OCI-LY7 (cell line): Measurements from ENCODE around the gene XIST. TPM values are rescaled to one million over a fixed set of nuclear protein-coding genes. Genes with fewer than 3 reads are reported as not detected.

Source experiments
- BruUV-seq: library from RNA; stranded (reverse); fragments of 400-500 nt; replicated peaks from 2 replicates; lab custom pipeline; 2021; lab: Mats Ljungman, UMichigan
- CTCF ChIA-PET: fragments of 300-600 bp; sonication (Branson Sonifier 250); formaldehyde crosslinking; loops from one replicate; lab custom pipeline; 2022; ENCODE audit warnings: antibody characterized with exemption; ENCODE audit not compliant: unreplicated experiment; lab: Charles Lee
- POLR2A ChIA-PET: fragments of 300-600 bp; sonication (Branson Sonifier 250); formaldehyde crosslinking; loops from one replicate; lab custom pipeline; 2022; ENCODE audit warnings: antibody characterized with exemption; lab: Charles Lee
- DNase-seq: peaks from one replicate; pipeline ENCODE4 v3.0.0-alpha.2; 2015; ENCODE audit warnings: low spot score
- H2AFZ ChIP-seq: fragments of 200-600 bp; sonication (generic), shearing (Covaris generic); 2 replicates; pipeline ENCODE4 v1.6.1; 2014; ENCODE audit warnings: mild to moderate bottlenecking, antibody characterized with exemption, low read length, moderate library complexity
- H3K27ac ChIP-seq: fragments of 200-600 bp; sonication (generic); 2 replicates; pipeline ENCODE4 v1.5.1; 2014; ENCODE audit warnings: mixed run types, low read depth, mild to moderate bottlenecking, moderate library complexity, low read length, inconsistent platforms; ENCODE audit not compliant: poor library complexity, severe bottlenecking
- H3K36me3 ChIP-seq: fragments of 200-600 bp; sonication (generic); 2 replicates; pipeline ENCODE4 v1.6.1; 2014; ENCODE audit warnings: mild to moderate bottlenecking, antibody characterized with exemption, low read length, moderate library complexity, mixed read lengths; ENCODE audit not compliant: insufficient read depth
- H3K4me1 ChIP-seq: fragments of 200-600 bp; sonication (generic); 2 replicates; pipeline ENCODE4 v1.5.1; 2014; ENCODE audit warnings: mild to moderate bottlenecking, low read length; ENCODE audit not compliant: insufficient read depth, poor library complexity, severe bottlenecking
- H3K4me2 ChIP-seq: fragments of 200-600 bp; sonication (generic); 2 replicates; pipeline ENCODE4 v1.6.1; 2014; ENCODE audit warnings: mild to moderate bottlenecking, low read length
- H3K4me3 ChIP-seq: fragments of 200-600 bp; sonication (generic); 2 replicates; pipeline ENCODE4 v1.5.1; 2014; ENCODE audit warnings: mild to moderate bottlenecking, low read depth, low read length; ENCODE audit not compliant: poor library complexity, severe bottlenecking
- H3K79me2 ChIP-seq: fragments of 200-600 bp; sonication (generic); 2 replicates; pipeline ENCODE4 v1.6.1; 2016; ENCODE audit warnings: low read depth, mild to moderate bottlenecking, low read length, moderate library complexity, mixed read lengths; ENCODE audit not compliant: insufficient read depth
- H3K9me2 ChIP-seq: fragments of 200-600 bp; sonication (generic); 2 replicates; pipeline ENCODE4 v1.6.1; 2016; ENCODE audit warnings: mild to moderate bottlenecking, low read length, mixed read lengths; ENCODE audit not compliant: insufficient read depth
- H3K9me3 ChIP-seq: fragments of 200-600 bp; sonication (generic); 2 replicates; pipeline ENCODE4 v1.6.1; 2014; ENCODE audit warnings: mild to moderate bottlenecking, mixed run types, low read length, mixed read lengths
- H4K20me1 ChIP-seq: fragments of 200-600 bp; sonication (generic); 2 replicates; pipeline ENCODE4 v1.6.1; 2014; ENCODE audit warnings: mild to moderate bottlenecking, antibody characterized with exemption, low read length, moderate library complexity, mixed read lengths; ENCODE audit not compliant: insufficient read depth
- CTCF ChIP-seq: fragments of 200-600 bp; sonication (generic); conservative IDR thresholded peaks from 2 replicates; pipeline ENCODE4 v1.5.1; 2014; ENCODE audit warnings: mild to moderate bottlenecking, antibody characterized with exemption, low read length, moderate library complexity, mixed read lengths
- EZH2phosphoT487 ChIP-seq: fragments of 200-600 bp; sonication (generic); IDR thresholded peaks from 2 replicates; pipeline ENCODE4 v1.6.1; 2018; ENCODE audit warnings: low read depth, borderline replicate concordance, mild to moderate bottlenecking, mixed run types, antibody characterized with exemption, low read length, moderate library complexity, mixed read lengths
- intact Hi-C: fragments of 100-400 bp; cut with micrococcal nuclease; formaldehyde crosslinking; loops from one replicate; pipeline ENCODE4 v1.10.0; 2022; ENCODE audit not compliant: unreplicated experiment
- total RNA-seq, 2 experiments: library from RNA; depleted of rRNA in 1 of 2; stranded (reverse); fragments of >200 nt in 1 of 2; shearing (Covaris generic) in 1 of 2; gene quantifications; 2 replicates each; pipeline ENCODE4 v1.2.3, GENCODE V29; 2014 to 2022

Gene XIST
- total RNA-seq, 2 experiments from 2014 or later, result not detected

- no peak overlapping the region for H3K27ac ChIP-seq
- H3K4me1 ChIP-seq, result no peaks in the 10 kb centered on the region
- ChIA-PET CTCF (no interaction called here), POLR2A (interaction anchor here (0.6 kb wide), 1 partner anchor 276 kb away, joined by 3 read pairs; no protein-coding TSS in a partner anchor)
- no peaks in the 10 kb centered on the region for H3K9me3 ChIP-seq
- intact Hi-C loops, result no loop called here
- DNase-seq, result no peak
- TF ChIP-seq CTCF (no peak), EZH2phosphoT487 (no peak)
- H3K4me2 ChIP-seq, result no peak overlapping the region
- no peaks in the 10 kb centered on the region for H3K36me3 ChIP-seq
- no peak overlapping the region for H3K4me3 ChIP-seq
- BruUV-seq, result no TSS peak
- no peaks in the 10 kb centered on the region for H4K20me1 ChIP-seq
- no peak overlapping the region for H2AFZ ChIP-seq
- no peaks in the 10 kb centered on the region for H3K79me2 ChIP-seq
- H3K9me2 ChIP-seq, result no peaks in the 10 kb centered on the region
Measured at GRCh38 chrX:73826996-73827395, 25.5 kb downstream of the XIST start.

GRCh38 chrX:73825569-73825968, 26.9 kb downstream of the XIST start:
- H3K4me2 ChIP-seq, result no peak overlapping the region
- H4K20me1 ChIP-seq, result no peaks in the 10 kb centered on the region
- TF ChIP-seq EZH2phosphoT487 (no peak), CTCF (no peak)
- no peak overlapping the region for H3K4me3 ChIP-seq
- H3K9me2 ChIP-seq, result no peaks in the 10 kb centered on the region
- POLR2A ChIA-PET, result no interaction called here
- no peak overlapping the region for H3K27ac ChIP-seq
- no peaks in the 10 kb centered on the region for H3K4me1 ChIP-seq
- no peaks in the 10 kb centered on the region for H3K79me2 ChIP-seq
- no TSS peak for BruUV-seq
- H3K36me3 ChIP-seq, result no peaks in the 10 kb centered on the region
- intact Hi-C loops, result no loop called here
- no peak overlapping the region for H2AFZ ChIP-seq
- H3K9me3 ChIP-seq, result no peaks in the 10 kb centered on the region
- CTCF ChIA-PET, result no interaction called here
- DNase-seq, result no peak

- Histone ChIP-seq H3K4me3 (no peak overlapping the region), H3K79me2 (no peaks in the 10 kb centered on the region), H4K20me1 (no peaks in the 10 kb centered on the region), H3K36me3 (no peaks in the 10 kb centered on the region), H3K9me3 (no peaks in the 10 kb centered on the region), H3K4me1 (no peaks in the 10 kb centered on the region), H3K9me2 (no peaks in the 10 kb centered on the region), H3K27ac (no peak overlapping the region), H3K4me2 (no peak overlapping the region), H2AFZ (no peak overlapping the region)
- POLR2A ChIA-PET, result no interaction called here
- CTCF ChIA-PET, result no interaction called here
- intact Hi-C loops, result no loop called here
- TF ChIP-seq CTCF (no peak), EZH2phosphoT487 (no peak)
- no peak for DNase-seq
- no TSS peak for BruUV-seq
Measured at GRCh38 chrX:73823473-73824004, 29.0 kb downstream of the XIST start.
